Measurements from ENCODE around the gene BTBD2.

DNA sequence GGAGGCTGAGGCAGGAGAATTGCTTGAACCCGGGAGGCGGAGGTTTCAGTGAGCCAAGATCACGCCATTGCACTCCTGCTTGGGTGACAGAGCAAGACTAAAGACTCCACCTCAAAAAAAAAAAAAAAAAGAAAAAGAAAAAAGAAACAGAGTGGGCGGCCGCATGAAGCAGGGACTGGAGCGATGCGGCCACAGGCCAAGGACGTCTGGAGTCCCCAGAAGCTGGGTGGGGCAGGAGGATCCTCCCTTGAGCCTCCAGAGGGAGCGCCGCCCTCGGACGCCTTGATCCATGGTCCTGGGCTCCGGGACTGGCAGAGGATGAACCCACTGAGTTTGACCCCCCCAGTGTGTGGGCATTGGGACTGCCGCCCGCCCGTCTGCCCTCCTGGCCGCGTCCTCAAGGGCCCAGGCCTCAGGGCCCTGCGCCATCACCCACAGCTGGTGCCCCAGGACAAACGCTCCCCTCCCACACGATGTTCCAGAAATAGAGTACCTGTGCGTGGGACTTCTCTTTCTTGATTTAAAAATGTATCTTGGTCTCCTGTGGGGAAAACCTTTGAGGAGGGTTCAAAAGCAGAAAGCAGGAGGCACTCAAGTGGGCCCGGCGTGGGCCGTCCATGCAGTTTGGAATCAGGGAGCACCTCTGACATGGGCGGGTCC, 15.5 kb downstream of the BTBD2 start:
- no peak for TF ChIP-seq EZH2phosphoT487 (IDR thresholded peaks at IDR 0.05; ENCODE audit: low read depth, severe bottlenecking, unreplicated experiment)
- TF ChIP-seq CTCF (IDR thresholded peaks at IDR 0.05; ENCODE audit: poor library complexity) = no peak

Measured in hepatocyte (in vitro differentiated cells).